Caki2 (cell line): ENCODE measurements around the gene CTNNBL1. TPM values are rescaled to one million over a fixed set of nuclear protein-coding genes. Genes with fewer than 3 reads are reported as not detected.
"Not testable (repeated sequence)": the region's sequence is repeated elsewhere in the genome, so short reads cannot be mapped to it uniquely, and the experiment has no call there.

ENCODE experiments used
- DNase-seq: peaks from one replicate; pipeline ENCODE4 v3.0.0-alpha.2; 2015; ENCODE audit warnings: low read depth
- in situ Hi-C: cut with HindIII; loops from 2 replicates; pipeline ENCODE4 v1.10.0; 2016; ENCODE audit warnings: low sequenced_read_pairs, low pct_unique_long_range_greater_than_20kb, mixed read lengths
- total RNA-seq: library from RNA; depleted of rRNA; stranded (reverse); fragments of >200 nt; shearing (Covaris generic); gene quantifications from 2 replicates; pipeline ENCODE4 v1.2.3, GENCODE V29; 2014; ENCODE audit warnings: low replicate concordance

CTNNBL1 gene
- total RNA-seq, 1 experiment from 2014 or later: 78.2 TPM

- in situ Hi-C loops: no loop called here
- no peak for DNase-seq
Measured at GRCh38 chr20:37852666-37853065, 158.8 kb downstream of the CTNNBL1 start.

- in situ Hi-C loops: no loop called here
- DNase-seq: no peak
Measured at GRCh38 chr20:37853823-37854375, 160.1 kb downstream of the CTNNBL1 start.

DNA sequence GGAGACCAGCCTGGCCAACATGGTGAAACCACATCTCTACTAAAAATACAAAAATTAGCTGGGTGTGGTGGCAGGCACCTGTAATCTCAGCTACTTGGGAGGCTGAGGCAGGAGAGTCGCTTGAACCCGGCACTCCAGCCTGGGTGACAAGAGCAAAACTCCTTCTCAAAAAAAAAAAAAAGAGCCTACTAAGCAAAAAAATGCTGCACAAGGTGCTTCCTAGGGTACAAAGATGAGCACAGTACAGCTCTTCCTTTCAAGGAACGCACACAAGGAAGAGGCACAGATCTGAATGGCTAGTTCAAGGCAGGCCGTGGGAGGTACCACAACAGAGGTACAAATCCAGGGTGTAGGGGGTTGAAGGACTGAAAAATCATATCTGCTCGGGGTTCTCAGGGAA is 162.2 kb downstream of the CTNNBL1 start:
- in situ Hi-C loops, DNase-seq: not testable (repeated sequence)

DNA sequence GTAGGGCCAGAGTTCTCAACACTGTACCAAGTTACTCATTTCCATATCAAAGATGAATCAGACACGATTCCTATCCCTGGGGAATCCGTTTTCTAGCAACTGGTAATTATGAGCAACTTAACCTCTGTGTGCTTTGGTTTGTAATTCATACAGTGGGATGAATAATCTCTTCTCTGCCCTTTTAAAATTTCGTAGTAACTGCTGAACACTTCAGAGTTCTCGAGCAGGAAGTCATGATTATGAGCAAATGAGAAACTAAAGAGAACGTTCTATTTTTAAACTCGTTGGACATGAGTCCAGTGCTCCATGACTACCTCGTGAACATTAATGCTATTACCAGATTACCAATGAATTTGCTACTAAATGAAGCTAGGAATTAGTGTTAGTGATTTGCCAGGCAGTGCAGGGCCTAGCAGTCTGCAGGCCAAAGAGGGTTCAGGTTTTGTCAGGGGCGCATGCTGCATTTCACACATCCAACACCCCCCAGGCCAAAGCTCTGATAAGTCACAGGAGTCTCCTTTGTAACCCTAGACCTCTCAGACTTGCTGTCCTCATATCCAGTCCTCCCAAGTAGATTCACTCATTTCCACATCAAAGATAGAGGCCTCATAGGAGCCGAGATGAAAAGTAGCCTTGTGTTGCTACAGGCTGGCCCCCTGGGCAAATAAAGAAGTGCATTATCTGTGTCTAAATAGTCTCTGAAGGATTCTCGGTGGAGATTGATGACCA is 163.3 kb downstream of the CTNNBL1 start:
- in situ Hi-C loops: no loop called here
- DNase-seq: no peak

DNA sequence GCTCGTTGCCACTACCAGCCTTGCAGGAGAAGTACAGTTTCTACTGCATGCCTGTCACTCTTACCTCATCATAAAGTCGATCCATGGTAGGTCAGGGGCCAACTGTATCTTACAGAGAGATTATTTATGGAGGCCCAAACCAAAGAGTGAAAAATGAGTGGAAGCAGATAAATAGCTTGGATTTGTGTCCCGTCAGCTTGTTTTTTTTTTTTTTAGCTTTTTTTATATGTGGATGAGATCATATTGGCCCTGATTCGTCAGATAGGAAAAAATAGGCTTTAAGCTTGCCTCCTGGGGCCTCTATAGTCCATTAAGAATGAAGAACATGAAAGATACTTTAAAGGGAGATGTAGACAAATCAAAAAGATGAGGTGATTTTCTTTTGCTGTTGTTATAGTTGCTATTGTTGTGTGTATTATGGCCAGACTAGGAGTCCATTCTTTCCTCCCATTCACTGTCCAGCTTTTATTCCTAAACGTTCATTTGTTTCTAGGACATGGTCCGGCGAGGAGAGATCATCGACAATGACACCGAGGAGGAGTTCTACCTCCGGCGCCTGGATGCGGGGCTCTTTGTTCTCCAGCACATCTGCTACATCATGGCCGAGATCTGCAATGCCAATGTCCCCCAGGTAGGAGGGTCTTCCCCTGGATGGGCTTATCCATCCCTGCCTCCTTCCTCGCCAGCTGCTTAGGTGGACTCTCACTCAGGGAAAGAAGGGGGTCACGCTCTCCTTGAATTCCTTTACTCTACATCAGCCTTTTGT is 165.8 kb downstream of the CTNNBL1 start:
- in situ Hi-C loops: no loop called here
- no peak for DNase-seq

- in situ Hi-C loops: no loop called here
- no peak for DNase-seq
Measured at GRCh38 chr20:37863289-37863688, 169.5 kb downstream of the CTNNBL1 start.

GRCh38 chr20:37864298-37864697 is 170.5 kb downstream of the CTNNBL1 start:
- DNase-seq: no peak
- in situ Hi-C loops: no loop called here

- in situ Hi-C loops: no loop called here
- DNase-seq: no peak
Measured at GRCh38 chr20:37866051-37866450, 172.2 kb downstream of the CTNNBL1 start.

- in situ Hi-C loops: no loop called here
Measured at GRCh38 chr20:37867289-37868195, 173.7 kb downstream of the CTNNBL1 start.

DNA sequence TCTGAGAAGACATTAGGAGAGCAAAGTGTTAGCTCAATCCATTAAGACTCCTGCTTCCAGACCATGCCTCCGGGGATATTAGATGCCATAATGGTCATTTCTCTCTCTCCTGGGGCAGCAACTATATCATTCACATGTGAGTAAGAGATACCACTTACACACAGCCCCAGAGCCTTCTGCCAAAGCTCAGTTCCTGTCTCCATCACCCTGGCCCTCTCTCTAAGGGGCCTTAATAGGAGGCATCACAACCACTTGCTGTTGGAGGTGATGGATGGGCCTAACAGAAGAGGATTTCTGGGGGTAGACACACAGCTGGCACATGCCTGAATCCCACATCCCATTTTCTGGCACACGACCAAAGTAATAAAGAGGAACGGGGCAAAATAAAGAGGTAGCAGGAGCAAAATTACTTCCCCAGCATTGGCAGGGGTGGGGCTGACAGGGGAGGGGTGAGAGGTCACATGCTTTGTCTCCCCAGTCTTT is 175.1 kb downstream of the CTNNBL1 start:
- in situ Hi-C loops: no loop called here
- no peak for DNase-seq

More at GRCh38 chr20:37867289-37868195, 173.7 kb downstream of the CTNNBL1 start:
- no peak for DNase-seq

DNA sequence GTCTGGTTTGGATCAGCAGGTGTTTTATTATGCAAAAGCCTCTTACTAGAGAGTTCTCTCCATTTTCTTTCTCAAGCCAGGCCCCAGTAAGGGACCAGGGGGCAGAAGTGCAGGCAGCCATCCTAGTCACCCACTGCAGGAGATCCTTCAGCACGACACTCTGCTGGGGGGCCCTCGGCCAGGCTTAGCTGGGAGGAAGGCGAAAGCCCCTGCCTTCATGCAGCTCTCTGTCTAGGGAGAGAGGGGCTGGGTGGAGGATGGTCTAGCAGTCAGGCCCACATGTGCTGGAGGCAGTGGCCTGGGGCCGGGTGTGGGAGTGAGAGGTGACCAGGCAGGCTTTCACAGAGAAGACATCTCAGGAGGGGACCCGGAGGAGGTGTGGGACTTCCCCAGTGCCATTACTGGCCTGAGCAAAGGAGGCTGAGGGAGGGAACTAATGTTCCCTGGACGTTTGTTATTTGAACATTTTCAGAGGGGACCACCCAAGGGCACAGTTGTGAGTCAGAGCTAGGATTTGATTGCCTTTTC is 175.6 kb downstream of the CTNNBL1 start:
- no peak for DNase-seq
- in situ Hi-C loops: no loop called here

GRCh38 chr20:37870294-37870693 is 176.5 kb downstream of the CTNNBL1 start:
- in situ Hi-C loops: no loop called here

GRCh38 chr20:37871751-37872150 is 177.9 kb downstream of the CTNNBL1 start:
- DNase-seq: no peak
- in situ Hi-C loops: no loop called here

More at GRCh38 chr20:37870294-37870693, 176.5 kb downstream of the CTNNBL1 start:
- no peak for DNase-seq

DNA sequence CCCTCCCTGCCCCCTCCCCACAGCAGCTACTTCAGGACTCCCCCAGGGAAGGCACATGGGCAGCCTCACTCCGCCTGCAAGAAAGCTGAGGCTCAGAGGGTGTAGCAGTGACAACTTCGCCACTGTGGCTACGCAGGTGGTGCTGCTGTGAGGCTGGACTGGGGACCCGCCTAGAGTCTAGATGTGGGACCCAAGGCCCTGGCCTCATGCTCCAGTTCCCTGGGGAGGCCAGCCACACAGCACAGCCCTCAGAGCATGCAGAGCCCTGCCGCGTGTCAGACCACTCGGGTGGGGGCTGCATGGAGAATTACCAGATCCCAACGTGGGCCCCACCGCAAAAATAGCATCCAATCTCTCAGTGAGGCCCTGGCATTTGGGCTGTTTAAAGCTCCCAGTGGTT is 178.3 kb downstream of the CTNNBL1 start:
- in situ Hi-C loops: no loop called here
- no peak for DNase-seq

GRCh38 chr20:37873884-37874283 is 180.1 kb downstream of the CTNNBL1 start:
- in situ Hi-C loops: no loop called here
- no peak for DNase-seq

DNA sequence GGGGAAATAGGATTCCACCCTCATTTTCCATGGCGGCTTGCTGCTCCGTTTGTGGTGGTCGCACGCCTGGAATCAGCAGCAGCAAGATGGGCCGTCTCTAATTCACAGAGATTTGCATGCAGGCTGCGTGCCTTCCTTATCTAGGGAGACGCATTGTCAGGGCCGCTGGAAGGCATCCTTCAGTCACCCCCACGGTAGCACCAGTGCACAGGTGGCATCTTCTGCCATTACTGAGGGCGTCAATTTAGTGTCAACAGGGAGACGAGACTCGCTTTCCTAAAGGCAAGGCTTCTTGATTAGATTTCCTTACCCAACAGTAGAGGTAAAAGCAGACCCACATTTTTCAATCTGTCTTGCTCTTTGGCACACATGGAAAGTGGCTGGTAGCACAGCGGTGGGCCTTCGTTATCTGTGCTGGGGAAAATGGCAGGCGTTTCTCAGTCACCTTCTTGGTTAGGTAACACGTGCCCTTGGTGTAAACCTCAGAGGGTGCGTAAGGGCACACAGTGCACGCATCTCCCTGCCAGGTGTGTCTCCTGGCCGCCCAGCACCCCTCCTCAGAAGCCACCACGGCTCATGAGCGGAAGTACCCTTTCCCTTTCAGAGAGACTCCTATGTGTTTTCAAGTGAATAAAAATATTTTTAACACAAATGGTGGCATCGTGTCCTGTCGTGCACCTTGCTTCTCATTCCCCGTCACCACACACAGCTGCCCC is 181.8 kb downstream of the CTNNBL1 start:
- in situ Hi-C loops: no loop called here
- DNase-seq: no peak

GRCh38 chr20:37876863-37877262 is 183.0 kb downstream of the CTNNBL1 start:
- in situ Hi-C loops: no loop called here
- no peak for DNase-seq
